Endothelial cell of umbilical vein (primary cell): Measurements from ENCODE around the gene RGS7. TPM values are rescaled to one million over a fixed set of nuclear protein-coding genes. Genes with fewer than 3 reads are reported as not detected.

Experiments
- BruUV-seq: library from RNA; stranded (reverse); fragments of 400-500 nt; replicated peaks from 2 replicates; lab custom pipeline; 2021; lab: Mats Ljungman, UMichigan
- CTCF ChIA-PET: fragments of 300-600, 350-600 bp; sonication (Branson Sonifier 250); formaldehyde crosslinking; loops from one replicate; lab custom pipeline; 2021; ENCODE audit warnings: antibody characterized with exemption, inconsistent platforms; lab: Charles Lee
- POLR2A ChIA-PET: fragments of 300-600, 350-600 bp; sonication (Branson Sonifier 250); formaldehyde crosslinking; loops from one replicate; lab custom pipeline; 2021; ENCODE audit warnings: antibody characterized with exemption, inconsistent platforms; lab: Charles Lee
- DNase-seq: peaks from one replicate; pipeline ENCODE4 v3.0.0-alpha.2; 2011; ENCODE audit warnings: low read depth, low spot score
- FAIRE-seq: peaks from 2 replicates; lab custom pipeline; 2011; peaks lifted over from hg19 to GRCh38; lab: Jason Lieb, UNC
- H2AFZ ChIP-seq: 2 replicates; pipeline ENCODE4 v1.6.0; 2012; ENCODE audit warnings: low read depth, low read length, control low read depth, inconsistent platforms
- H3K27ac ChIP-seq: 2 replicates; pipeline ENCODE4 v1.5.1; 2011; ENCODE audit warnings: low read depth, mild to moderate bottlenecking, control low read depth, low read length, moderate library complexity; ENCODE audit not compliant: insufficient read depth
- H3K27me3 ChIP-seq, 2 experiments: 2 replicates each; pipeline versions ENCODE4 v1.6.0 to v1.6.1; 2011; ENCODE audit warnings: low read length in 2 of 2, mixed read lengths in 1 of 2; ENCODE audit not compliant: control insufficient read depth in 2 of 2, insufficient read depth in 2 of 2
- H3K36me3 ChIP-seq, 2 experiments: 2 replicates in 1 of 2; 3 replicates in 1 of 2; pipeline ENCODE4 v1.5.1; 2011; ENCODE audit warnings: low read length in 2 of 2, mild to moderate bottlenecking in 1 of 2, moderate library complexity in 1 of 2; ENCODE audit not compliant: control insufficient read depth in 2 of 2, insufficient read depth in 2 of 2; ENCODE audit errors: extremely low read depth in 1 of 2
- H3K4me1 ChIP-seq: 3 replicates; pipeline ENCODE4 v1.5.1; 2011; ENCODE audit warnings: mild to moderate bottlenecking, low read length; ENCODE audit not compliant: control insufficient read depth, insufficient read depth; ENCODE audit errors: extremely low read depth
- H3K4me2 ChIP-seq: 2 replicates; pipeline ENCODE4 v1.6.1; 2011; ENCODE audit warnings: low read length, control low read depth, mixed read lengths; ENCODE audit not compliant: insufficient read depth
- H3K4me3 ChIP-seq, 3 experiments: fragments of 200-600 bp in 1 of 3; sonication (generic), shearing (Covaris generic) in 1 of 3; replicated peaks in 1 of 3; 2 replicates each; pipeline ENCODE4 v1.5.1; 2011 to 2016; ENCODE audit warnings: control low read depth in 3 of 3, low read length in 3 of 3, mild to moderate bottlenecking in 2 of 3, inconsistent platforms in 1 of 3, low read depth in 1 of 3, moderate library complexity in 1 of 3; ENCODE audit not compliant: insufficient read depth in 1 of 3
- H3K79me2 ChIP-seq: 2 replicates; pipeline ENCODE4 v1.6.0; 2012; ENCODE audit warnings: low read length, inconsistent platforms; ENCODE audit not compliant: control insufficient read depth, insufficient read depth
- H3K9ac ChIP-seq: replicated peaks from 2 replicates; pipeline ENCODE3; 2011; ENCODE audit warnings: low read length, control low read depth; ENCODE audit not compliant: insufficient read depth; ENCODE audit errors: extremely low read depth
- H3K9me1 ChIP-seq: replicated peaks from 3 replicates; pipeline ENCODE4 v1.6.0; 2011; ENCODE audit warnings: mild to moderate bottlenecking, low read length; ENCODE audit not compliant: control insufficient read depth, insufficient read depth; ENCODE audit errors: extremely low read depth
- H3K9me3 ChIP-seq: replicated peaks from 2 replicates; pipeline ENCODE4 v1.5.1; 2012; ENCODE audit warnings: low read length, inconsistent platforms; ENCODE audit not compliant: control insufficient read depth, insufficient read depth
- H4K20me1 ChIP-seq: replicated peaks from 2 replicates; pipeline ENCODE3; 2011; ENCODE audit warnings: mild to moderate bottlenecking, low read length; ENCODE audit not compliant: control insufficient read depth, insufficient read depth; ENCODE audit errors: extremely low read depth
- EZH2 ChIP-seq: IDR thresholded peaks from 2 replicates; pipeline ENCODE4 v1.6.1; 2012; ENCODE audit warnings: borderline replicate concordance, low read depth, mild to moderate bottlenecking, moderate library complexity, low read length, inconsistent platforms; ENCODE audit not compliant: severe bottlenecking
- FOS ChIP-seq: IDR thresholded peaks from 2 replicates; pipeline ENCODE4 v1.6.1; 2011; ENCODE audit warnings: mild to moderate bottlenecking, low read length, moderate library complexity, borderline replicate concordance; ENCODE audit not compliant: insufficient read depth
- GATA2 ChIP-seq: IDR thresholded peaks from 2 replicates; pipeline ENCODE4 v1.7.0; 2011; ENCODE audit warnings: low read depth, mild to moderate bottlenecking, moderate library complexity, mixed read lengths, low read length; ENCODE audit not compliant: insufficient read length, insufficient read depth
- JUN ChIP-seq: IDR thresholded peaks from 2 replicates; pipeline ENCODE4 v1.6.1; 2011; ENCODE audit warnings: borderline replicate concordance, low read depth; ENCODE audit not compliant: insufficient read length, insufficient read depth
- MYC ChIP-seq: IDR thresholded peaks from one replicate; pipeline ENCODE4 v1.6.1; 2011; ENCODE audit warnings: mild to moderate bottlenecking, low read depth, low read length
- POLR2A ChIP-seq: IDR thresholded peaks from 2 replicates; pipeline ENCODE4 v1.6.1; 2012; ENCODE audit warnings: low read depth, mild to moderate bottlenecking, control low read depth, low read length
- POLR2AphosphoS5 ChIP-seq: IDR thresholded peaks from 2 replicates; pipeline ENCODE4 v1.6.1; 2012; ENCODE audit warnings: low read depth, mild to moderate bottlenecking, control low read depth, low read length, moderate library complexity; ENCODE audit not compliant: insufficient read depth
- dilution Hi-C: fragments of 300-500 bp; cut with MboI; formaldehyde crosslinking; loops from one replicate; pipeline ENCODE4 v1.15.0; 2019; ENCODE audit warnings: low sequenced_read_pairs; ENCODE audit not compliant: extremely low pct_ligation_motif_present
- intact Hi-C: fragments of 100-400 bp; cut with micrococcal nuclease; formaldehyde crosslinking; loops from one replicate; pipeline ENCODE4 v1.10.0; 2022
- polyA plus RNA-seq, 4 experiments: library from polyadenylated mRNA; depleted of rRNA in 3 of 4; stranded (reverse) in 3 of 4; unstranded in 1 of 4; fragments of >200 nt; gene quantifications; 2 replicates each; pipeline versions ENCODE4 v1.2.1 to v1.2.3, GENCODE V29; 2011 to 2012; ENCODE audit warnings: missing spikeins in 1 of 4
- total RNA-seq: library from RNA; stranded (reverse); gene quantifications from 2 replicates; pipeline ENCODE4 v1.2.3, GENCODE V29; 2021
- TF ChIP-seq, protein P1 (sequence below): IDR thresholded peaks from 2 replicates; pipeline ENCODE4 v1.6.1; 2011; ENCODE audit not compliant: insufficient read depth, insufficient read length
- TF ChIP-seq, protein P2 (sequence below), 2 donors: IDR thresholded peaks; 1 replicate in 1 of 2; 2 replicates in 1 of 2; pipeline ENCODE4 v1.5.1; 2011; ENCODE audit warnings: low read length in 2 of 2, mild to moderate bottlenecking in 2 of 2, moderate library complexity in 2 of 2, control low read depth in 1 of 2, inconsistent platforms in 1 of 2, low read depth in 1 of 2; ENCODE audit not compliant: insufficient read depth in 1 of 2; ENCODE audit errors: extremely low read depth in 1 of 2

RGS7 gene
- total and polyA plus RNA-seq, 2 donors (not counting 3 experiments of a cell fraction or from before 2014, with no cell fraction given) = 0.43 to 0.44 TPM

GRCh38 chr1:241217516-241217915 is 139.5 kb downstream of the RGS7 start:
- DNase-seq = no peak
- H3K27me3 ChIP-seq = no peaks in the 10 kb centered on the region
- no peak overlapping the region for H2AFZ ChIP-seq
- dilution Hi-C loops (no loop called here), intact Hi-C loops (no loop called here)
- FAIRE-seq = no peak
- H3K9me1 ChIP-seq = no peaks in the 10 kb centered on the region
- no peaks in the 10 kb centered on the region for H3K4me1 ChIP-seq
- no peaks in the 10 kb centered on the region for H3K36me3 ChIP-seq
- H3K4me3 ChIP-seq = no peak overlapping the region
- H3K9ac ChIP-seq = no peak overlapping the region
- POLR2A ChIA-PET = no interaction called here
- H3K79me2 ChIP-seq = no peaks in the 10 kb centered on the region
- H3K4me2 ChIP-seq = no peak overlapping the region
- CTCF ChIA-PET = no interaction called here
- H3K27ac ChIP-seq = no peak overlapping the region
- no peaks in the 10 kb centered on the region for H4K20me1 ChIP-seq
- TF ChIP-seq MYC (no peak), JUN (no peak), FOS (no peak), EZH2 (no peak), POLR2AphosphoS5 (no peak), GATA2 (no peak), POLR2A (no peak)
- TF ChIP-seq, protein P1, sequence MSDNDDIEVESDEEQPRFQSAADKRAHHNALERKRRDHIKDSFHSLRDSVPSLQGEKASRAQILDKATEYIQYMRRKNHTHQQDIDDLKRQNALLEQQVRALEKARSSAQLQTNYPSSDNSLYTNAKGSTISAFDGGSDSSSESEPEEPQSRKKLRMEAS = no peak
- TF ChIP-seq, protein P2, sequence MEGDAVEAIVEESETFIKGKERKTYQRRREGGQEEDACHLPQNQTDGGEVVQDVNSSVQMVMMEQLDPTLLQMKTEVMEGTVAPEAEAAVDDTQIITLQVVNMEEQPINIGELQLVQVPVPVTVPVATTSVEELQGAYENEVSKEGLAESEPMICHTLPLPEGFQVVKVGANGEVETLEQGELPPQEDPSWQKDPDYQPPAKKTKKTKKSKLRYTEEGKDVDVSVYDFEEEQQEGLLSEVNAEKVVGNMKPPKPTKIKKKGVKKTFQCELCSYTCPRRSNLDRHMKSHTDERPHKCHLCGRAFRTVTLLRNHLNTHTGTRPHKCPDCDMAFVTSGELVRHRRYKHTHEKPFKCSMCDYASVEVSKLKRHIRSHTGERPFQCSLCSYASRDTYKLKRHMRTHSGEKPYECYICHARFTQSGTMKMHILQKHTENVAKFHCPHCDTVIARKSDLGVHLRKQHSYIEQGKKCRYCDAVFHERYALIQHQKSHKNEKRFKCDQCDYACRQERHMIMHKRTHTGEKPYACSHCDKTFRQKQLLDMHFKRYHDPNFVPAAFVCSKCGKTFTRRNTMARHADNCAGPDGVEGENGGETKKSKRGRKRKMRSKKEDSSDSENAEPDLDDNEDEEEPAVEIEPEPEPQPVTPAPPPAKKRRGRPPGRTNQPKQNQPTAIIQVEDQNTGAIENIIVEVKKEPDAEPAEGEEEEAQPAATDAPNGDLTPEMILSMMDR (IDR thresholded peaks at IDR 0.05; ENCODE audit: extremely low read depth in 1 of 2, insufficient read depth in 1 of 2, low read depth in 1 of 2, low read length in 2 of 2) = no peak
- H3K9me3 ChIP-seq = no peaks in the 10 kb centered on the region
- no TSS peak for BruUV-seq
